Measurements from ENCODE around the gene ARID3C. TPM values are rescaled to one million over a fixed set of nuclear protein-coding genes. Genes with fewer than 3 reads are reported as not detected.

Gene ARID3C
- total RNA-seq, 1 donor from 2014 or later, result not detected

- peak; percentile 84 for DNase-seq
- Histone ChIP-seq H3K4me1 (peaks cover 27% of the 10 kb centered on the region), H3K27ac (peak overlapping the region; percentile 4), H3K9me3 (no peaks in the 10 kb centered on the region), H3K36me3 (no peaks in the 10 kb centered on the region), H3K27me3 (peaks cover 50% of the 10 kb centered on the region), H3K4me3 (no peak overlapping the region)
- TF ChIP-seq, protein P1, sequence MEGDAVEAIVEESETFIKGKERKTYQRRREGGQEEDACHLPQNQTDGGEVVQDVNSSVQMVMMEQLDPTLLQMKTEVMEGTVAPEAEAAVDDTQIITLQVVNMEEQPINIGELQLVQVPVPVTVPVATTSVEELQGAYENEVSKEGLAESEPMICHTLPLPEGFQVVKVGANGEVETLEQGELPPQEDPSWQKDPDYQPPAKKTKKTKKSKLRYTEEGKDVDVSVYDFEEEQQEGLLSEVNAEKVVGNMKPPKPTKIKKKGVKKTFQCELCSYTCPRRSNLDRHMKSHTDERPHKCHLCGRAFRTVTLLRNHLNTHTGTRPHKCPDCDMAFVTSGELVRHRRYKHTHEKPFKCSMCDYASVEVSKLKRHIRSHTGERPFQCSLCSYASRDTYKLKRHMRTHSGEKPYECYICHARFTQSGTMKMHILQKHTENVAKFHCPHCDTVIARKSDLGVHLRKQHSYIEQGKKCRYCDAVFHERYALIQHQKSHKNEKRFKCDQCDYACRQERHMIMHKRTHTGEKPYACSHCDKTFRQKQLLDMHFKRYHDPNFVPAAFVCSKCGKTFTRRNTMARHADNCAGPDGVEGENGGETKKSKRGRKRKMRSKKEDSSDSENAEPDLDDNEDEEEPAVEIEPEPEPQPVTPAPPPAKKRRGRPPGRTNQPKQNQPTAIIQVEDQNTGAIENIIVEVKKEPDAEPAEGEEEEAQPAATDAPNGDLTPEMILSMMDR (IDR thresholded peaks at IDR 0.05), result no peak
- intact Hi-C loops (cut with DNase I), result no loop called here
- ATAC-seq, result peak; percentile 71
These were observed 35.8 kb downstream of the ARID3C start for GRCh38 chr9:34592895-34593601.

DNA sequence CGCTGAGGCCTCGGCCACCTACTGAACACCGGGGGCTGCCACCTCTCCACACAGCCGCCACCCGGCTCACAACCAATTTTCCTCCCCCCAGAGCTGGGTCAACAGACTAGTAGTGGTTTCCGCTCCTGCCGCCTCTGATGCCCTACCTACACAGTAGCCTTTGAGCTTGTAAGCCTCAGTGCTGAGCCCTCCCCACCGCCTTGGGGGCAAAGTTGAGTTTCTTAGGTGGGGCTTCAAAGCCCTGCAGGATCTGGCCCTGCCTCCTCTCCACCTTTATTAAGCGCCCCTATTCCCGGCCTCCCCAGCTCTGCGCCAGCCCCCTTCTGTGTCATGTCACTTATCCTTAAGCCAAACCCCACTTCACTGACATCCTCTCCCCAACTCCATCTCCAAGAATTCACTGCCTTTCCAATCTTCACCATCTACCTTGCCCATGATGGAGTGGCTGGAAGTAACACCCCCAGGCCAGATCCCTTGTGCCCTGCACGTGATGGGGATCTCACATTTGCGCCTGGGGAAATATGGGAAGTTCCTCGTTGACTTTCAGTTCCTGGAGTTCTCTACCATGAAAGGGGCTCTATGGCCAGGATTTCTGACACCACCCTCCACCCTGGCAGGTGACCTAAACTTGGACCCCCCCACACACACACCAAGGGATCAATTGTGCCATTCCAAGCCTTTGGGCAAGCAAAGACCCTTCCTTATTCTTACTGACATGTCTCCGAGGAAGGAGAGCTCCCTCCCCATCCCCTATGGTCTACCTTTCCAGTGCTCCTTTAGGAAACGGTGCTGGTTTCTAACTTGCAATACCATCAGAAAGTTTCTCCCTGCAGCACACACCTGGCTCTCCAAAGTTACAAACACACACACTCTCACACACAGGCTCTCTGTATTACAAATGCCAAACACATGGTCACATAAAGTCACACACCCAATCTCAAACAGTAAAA is 36.7 kb downstream of the ARID3C start:
- Histone ChIP-seq H3K36me3 (no peaks in the 10 kb centered on the region), H3K27me3 (peaks cover 57% of the 10 kb centered on the region), H3K4me3 (no peak overlapping the region), H3K9me3 (no peaks in the 10 kb centered on the region), H3K27ac (no peak overlapping the region), H3K4me1 (peaks cover 27% of the 10 kb centered on the region)
- DNase-seq (no peak), ATAC-seq (no peak)
- intact Hi-C loops (cut with DNase I), result no loop called here
- TF ChIP-seq, protein P1 (IDR thresholded peaks at IDR 0.05), result no peak

DNA sequence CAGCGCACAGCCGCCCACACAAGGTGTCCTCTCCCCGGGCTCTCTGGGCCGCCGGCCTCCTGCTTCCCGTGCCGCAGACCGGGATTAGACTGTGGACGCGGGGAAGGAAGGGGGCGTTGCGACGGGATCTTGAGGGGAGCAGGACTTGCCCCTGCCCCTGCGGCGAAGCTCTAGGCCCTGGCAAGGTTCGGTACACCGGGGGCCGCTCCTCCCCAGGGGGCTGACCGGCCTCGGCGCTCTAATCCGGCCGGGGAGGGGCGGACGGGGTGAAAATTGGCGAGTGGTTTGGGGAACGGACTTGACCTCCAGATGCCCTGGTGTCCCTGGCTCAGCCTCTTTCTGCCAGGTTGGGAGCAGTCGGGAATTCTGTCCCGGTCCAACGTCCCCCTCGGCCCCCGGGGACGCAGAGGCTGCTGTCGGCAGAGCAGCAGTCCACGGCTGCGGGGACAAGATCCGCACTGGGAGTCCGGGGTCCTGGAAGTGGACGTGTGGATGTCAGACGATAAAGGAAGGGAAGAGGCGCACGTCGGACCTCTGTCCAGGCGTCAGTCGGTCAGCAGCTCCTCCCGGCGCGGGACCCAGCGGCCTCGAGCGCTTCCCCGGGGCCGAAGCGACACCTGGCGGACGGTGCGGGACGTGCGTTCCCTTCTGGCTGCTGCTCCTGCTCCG is 37.5 kb downstream of the ARID3C start:
- ATAC-seq, result peak; percentile 93
- TF ChIP-seq, protein P1 (IDR thresholded peaks at IDR 0.05), result peak; percentile 92
- Histone ChIP-seq H3K36me3 (no peaks in the 10 kb centered on the region), H3K4me3 (peak overlapping the region; percentile 44), H3K27me3 (peaks cover 64% of the 10 kb centered on the region), H3K4me1 (peaks cover 27% of the 10 kb centered on the region), H3K9me3 (no peaks in the 10 kb centered on the region), H3K27ac (no peak overlapping the region)
- intact Hi-C loops (cut with DNase I), result no loop called here
- peak; percentile 92 for DNase-seq

- TF ChIP-seq, protein P1 (IDR thresholded peaks at IDR 0.05), result no peak
- H3K36me3 ChIP-seq, result no peaks in the 10 kb centered on the region
- no peaks in the 10 kb centered on the region for H3K9me3 ChIP-seq
- ATAC-seq (peak; percentile 9), DNase-seq (no peak)
- H3K27ac ChIP-seq, result no peak overlapping the region
- intact Hi-C loops (cut with DNase I), result no loop called here
- peaks cover 72% of the 10 kb centered on the region for H3K27me3 ChIP-seq
- H3K4me1 ChIP-seq, result peaks cover 27% of the 10 kb centered on the region
- H3K4me3 ChIP-seq, result peak overlapping the region; percentile 44
These were observed 38.3 kb downstream of the ARID3C start for GRCh38 chr9:34590381-34591247.
